Measurements from ENCODE around the gene CDH4. TPM values are rescaled to one million over a fixed set of nuclear protein-coding genes. Genes with fewer than 3 reads are reported as not detected.
"Not testable (repeated sequence)": the region's sequence is repeated elsewhere in the genome, so short reads cannot be mapped to it uniquely, and the experiment has no call there.

CDH4 gene
- total and polyA plus RNA-seq, 9 donors: 0.12 to 4.4 (median 0.36) TPM

DNA sequence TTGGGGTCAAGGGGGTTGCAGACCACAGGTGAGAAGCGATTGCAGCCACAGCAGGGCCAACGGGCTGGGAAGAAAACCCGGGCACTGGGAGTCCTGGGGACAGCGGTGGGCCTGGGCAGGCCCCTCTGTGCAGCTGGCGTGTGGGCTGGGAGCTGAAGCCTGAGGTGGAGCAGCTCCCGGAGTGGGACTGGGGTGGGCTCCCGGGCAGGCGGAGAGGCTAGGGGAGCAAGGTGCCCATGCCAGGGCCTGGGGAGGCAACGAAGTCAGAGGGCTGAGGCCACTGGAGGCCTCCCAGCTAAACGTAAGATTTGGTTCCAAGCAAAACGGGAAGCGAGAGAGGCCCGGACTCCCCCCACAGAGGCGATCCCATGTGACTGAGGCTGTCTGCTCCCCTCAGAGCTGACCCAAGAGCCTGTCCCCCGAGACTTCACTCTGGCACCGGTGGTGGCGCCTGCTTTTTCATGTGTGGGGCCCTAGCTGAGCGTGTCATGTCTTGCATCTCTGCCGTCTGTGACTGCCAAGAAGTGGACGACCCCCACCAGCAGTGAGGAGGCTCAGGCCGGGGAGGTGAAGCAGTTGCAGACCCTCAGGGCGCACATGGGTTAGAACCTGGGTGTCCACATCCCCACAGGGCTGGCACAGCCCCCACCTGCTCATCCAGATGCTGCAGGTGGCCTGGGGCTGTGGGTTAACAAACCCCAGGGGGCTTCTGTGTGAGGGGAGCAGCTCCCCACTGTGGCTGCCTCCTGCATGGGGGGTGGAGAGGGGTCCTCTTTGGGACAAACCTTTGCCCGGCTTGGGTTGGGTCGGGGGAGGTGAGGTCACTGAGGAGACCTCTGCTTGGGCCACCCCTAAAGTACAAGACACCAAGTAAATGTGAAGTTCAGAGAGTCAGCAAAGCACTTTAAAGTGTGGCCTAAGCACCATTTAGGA is 601.3 kb downstream of the CDH4 start:
- TF ChIP-seq POLR2A (IDR thresholded peaks at IDR 0.05) (no peak), EP300 (IDR thresholded peaks at IDR 0.05) (no peak)
- TF ChIP-seq, protein P1, sequence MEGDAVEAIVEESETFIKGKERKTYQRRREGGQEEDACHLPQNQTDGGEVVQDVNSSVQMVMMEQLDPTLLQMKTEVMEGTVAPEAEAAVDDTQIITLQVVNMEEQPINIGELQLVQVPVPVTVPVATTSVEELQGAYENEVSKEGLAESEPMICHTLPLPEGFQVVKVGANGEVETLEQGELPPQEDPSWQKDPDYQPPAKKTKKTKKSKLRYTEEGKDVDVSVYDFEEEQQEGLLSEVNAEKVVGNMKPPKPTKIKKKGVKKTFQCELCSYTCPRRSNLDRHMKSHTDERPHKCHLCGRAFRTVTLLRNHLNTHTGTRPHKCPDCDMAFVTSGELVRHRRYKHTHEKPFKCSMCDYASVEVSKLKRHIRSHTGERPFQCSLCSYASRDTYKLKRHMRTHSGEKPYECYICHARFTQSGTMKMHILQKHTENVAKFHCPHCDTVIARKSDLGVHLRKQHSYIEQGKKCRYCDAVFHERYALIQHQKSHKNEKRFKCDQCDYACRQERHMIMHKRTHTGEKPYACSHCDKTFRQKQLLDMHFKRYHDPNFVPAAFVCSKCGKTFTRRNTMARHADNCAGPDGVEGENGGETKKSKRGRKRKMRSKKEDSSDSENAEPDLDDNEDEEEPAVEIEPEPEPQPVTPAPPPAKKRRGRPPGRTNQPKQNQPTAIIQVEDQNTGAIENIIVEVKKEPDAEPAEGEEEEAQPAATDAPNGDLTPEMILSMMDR (IDR thresholded peaks at IDR 0.05): no peak
- Histone ChIP-seq H3K4me3 (no peak overlapping the region), H3K9me3 (no peaks in the 10 kb centered on the region), H3K4me1 (ENCODE audit: insufficient read depth) (no peaks in the 10 kb centered on the region), H3K36me3 (no peaks in the 10 kb centered on the region), H3K27ac (no peak overlapping the region), H3K27me3 (no peaks in the 10 kb centered on the region)
- intact Hi-C loops (cut with DNase I): no loop called here
- DNase-seq: no peak
- WGBS, 3 donors: 71 to 79% (median 79%) methylated on average over 23 to 24 of the region's 24 CpGs

DNA sequence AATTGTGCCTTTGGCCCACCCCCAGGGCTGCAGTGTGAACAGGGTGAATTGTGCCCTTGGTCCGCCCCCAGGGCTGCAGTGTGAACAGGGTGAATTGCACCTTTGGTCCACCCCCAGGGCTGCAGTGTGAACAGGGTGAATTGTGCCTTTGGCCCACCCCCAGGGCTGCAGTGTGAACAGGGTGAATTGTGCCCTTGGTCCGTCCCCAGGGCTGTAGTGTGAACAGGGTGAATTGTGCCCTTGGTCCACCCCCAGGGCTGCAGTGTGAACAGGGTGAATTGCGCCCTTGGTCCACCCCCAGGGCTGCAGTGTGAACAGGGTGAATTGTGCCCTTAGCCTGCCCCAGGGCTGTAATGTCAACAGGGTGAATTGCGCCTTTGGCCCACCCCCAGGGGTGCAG is 602.5 kb downstream of the CDH4 start:
- WGBS, 3 donors: 91 to 96% (median 94%) methylated on average over 4 of the region's 4 CpGs

DNA sequence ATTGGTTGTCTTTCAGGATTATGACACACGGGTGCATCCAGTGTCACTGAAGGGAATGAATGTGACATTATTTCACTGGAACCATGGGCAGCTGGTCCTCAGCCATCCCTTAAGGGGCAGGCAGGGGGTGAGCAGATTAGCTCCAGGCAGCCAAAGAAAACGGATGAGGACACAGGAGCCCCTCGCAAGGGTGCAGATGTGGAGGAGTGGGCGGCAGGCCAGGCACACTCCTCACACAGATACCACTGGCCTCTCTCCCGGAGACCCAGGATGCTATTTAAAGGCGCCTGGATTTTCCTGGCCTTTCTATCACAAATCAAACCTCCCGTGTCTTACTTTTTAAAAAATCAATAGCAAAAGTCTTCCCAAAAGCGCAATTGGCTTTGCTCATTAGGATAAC is 603.2 kb downstream of the CDH4 start:
- Histone ChIP-seq H3K36me3 (no peaks in the 10 kb centered on the region), H3K4me1 (ENCODE audit: insufficient read depth) (no peaks in the 10 kb centered on the region), H3K27me3 (no peaks in the 10 kb centered on the region), H3K9me3 (no peaks in the 10 kb centered on the region), H3K4me3 (no peak overlapping the region), H3K27ac (no peak overlapping the region)
- 7 to 12% (median 11%) methylated on average over 8 of the region's 8 CpGs for WGBS, 3 donors
- DNase-seq: no peak
- no peak for TF ChIP-seq POLR2A (IDR thresholded peaks at IDR 0.05)
- TF ChIP-seq EP300 (IDR thresholded peaks at IDR 0.05): no peak
- TF ChIP-seq, protein P1 (IDR thresholded peaks at IDR 0.05): no peak
- intact Hi-C loops (cut with DNase I): no loop called here

More for the DNA sequence above, 602.5 kb downstream of the CDH4 start:
- H3K4me1 ChIP-seq (ENCODE audit: insufficient read depth); H3K36me3 ChIP-seq; H3K9me3 ChIP-seq; H3K27ac ChIP-seq; H3K27me3 ChIP-seq; intact Hi-C loops (cut with DNase I); H3K4me3 ChIP-seq; DNase-seq: not testable (repeated sequence)

DNA sequence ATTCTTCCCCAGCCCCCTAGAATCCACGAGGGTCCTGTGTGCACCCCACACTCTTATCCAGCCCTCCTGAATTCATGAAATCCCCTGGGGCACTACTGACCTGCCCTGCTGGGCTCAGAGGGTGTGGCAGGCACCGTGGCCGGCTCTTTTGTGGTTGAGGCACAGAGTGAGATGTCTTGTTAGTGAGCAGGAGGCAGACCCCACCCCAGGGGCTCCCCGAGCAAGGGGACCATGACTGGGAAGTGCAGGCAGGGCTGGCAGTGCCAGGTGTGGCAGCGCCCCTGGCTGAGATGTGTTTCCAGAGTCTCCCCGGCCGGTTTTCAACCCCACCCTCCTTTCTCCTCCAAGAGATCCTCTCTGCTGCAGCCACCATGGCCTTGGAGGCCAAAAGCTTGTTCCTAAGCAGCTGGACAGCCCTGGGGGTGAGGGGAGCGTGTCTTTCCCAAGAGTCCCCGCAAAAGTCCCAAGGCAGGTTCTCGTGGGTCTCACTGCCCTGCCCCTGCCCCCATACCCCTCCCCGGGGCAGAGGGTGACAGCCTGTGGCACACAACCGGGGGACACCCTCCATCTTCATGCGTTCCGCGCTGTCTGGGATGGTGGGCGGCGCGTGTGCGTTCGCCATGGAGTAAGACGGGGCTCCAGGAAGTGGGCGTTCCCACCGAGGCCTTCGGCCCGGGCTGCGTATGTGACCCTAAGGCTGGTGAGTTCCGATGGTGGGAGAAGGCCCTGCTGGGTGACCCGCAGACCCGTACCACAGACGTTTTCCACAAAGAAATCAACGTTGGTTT is 604.8 kb downstream of the CDH4 start:
- intact Hi-C loops (cut with DNase I): no loop called here
- no peak for TF ChIP-seq EP300 (IDR thresholded peaks at IDR 0.05)
- TF ChIP-seq, protein P1 (IDR thresholded peaks at IDR 0.05): no peak
- TF ChIP-seq POLR2A (IDR thresholded peaks at IDR 0.05): no peak
- Histone ChIP-seq H3K36me3 (no peaks in the 10 kb centered on the region), H3K27me3 (no peaks in the 10 kb centered on the region), H3K9me3 (no peaks in the 10 kb centered on the region), H3K4me1 (ENCODE audit: insufficient read depth) (no peaks in the 10 kb centered on the region), H3K27ac (no peak overlapping the region), H3K4me3 (no peak overlapping the region)
- DNase-seq: no peak
- 85 to 91% (median 90%) methylated on average over 31 of the region's 31 CpGs for WGBS, 3 donors

All from ovary (tissue), 9 donors.